HepG2 (cell line): ENCODE measurements around the gene FPGS. TPM values are rescaled to one million over a fixed set of nuclear protein-coding genes. Genes with fewer than 3 reads are reported as not detected.

ENCODE experiments used
- AHR ChIP-seq: IDR thresholded peaks from 2 replicates; pipeline ENCODE4 v1.6.1; 2018; ENCODE audit warnings: missing genetic modification reagents, missing compliant biosample characterization
- CREB1 ChIP-seq, 2 experiments: fragments of 450-650 bp in 1 of 2; IDR thresholded peaks; 2 replicates each; pipeline ENCODE4 v1.6.1; 2016 to 2017; ENCODE audit warnings: control low read depth in 1 of 2, mild to moderate bottlenecking in 1 of 2, missing compliant biosample characterization in 1 of 2, missing genetic modification characterization in 1 of 2
- CREM ChIP-seq, 2 experiments: sonication (generic) in 1 of 2; formaldehyde crosslinking in 1 of 2; IDR thresholded peaks; 2 replicates each; pipeline versions ENCODE4 v1.4.0 to v1.6.1; 2016 to 2020; ENCODE audit warnings: antibody characterized with exemption in 1 of 2, mild to moderate bottlenecking in 1 of 2, missing genetic modification reagents in 1 of 2
- FOXM1 ChIP-seq: sonication (generic); formaldehyde crosslinking; IDR thresholded peaks from 2 replicates; pipeline ENCODE4 v1.5.0; 2020; ENCODE audit warnings: missing genetic modification reagents
- HIC2 ChIP-seq: sonication (generic); formaldehyde crosslinking; IDR thresholded peaks from 2 replicates; pipeline ENCODE4 v1.9.0; 2022; ENCODE audit warnings: low read depth, missing genetic modification reagents
- HNF4G ChIP-seq, 2 experiments: sonication (generic) in 1 of 2; formaldehyde crosslinking in 1 of 2; IDR thresholded peaks; 2 replicates each; pipeline versions ENCODE4 v1.4.0 to v1.6.1; 2011 to 2020; ENCODE audit warnings: borderline replicate concordance in 2 of 2, low read depth in 2 of 2, mild to moderate bottlenecking in 2 of 2, low read length in 1 of 2, missing genetic modification reagents in 1 of 2, moderate library complexity in 1 of 2
- MXD3 ChIP-seq: IDR thresholded peaks from 2 replicates; pipeline ENCODE4 v1.6.1; 2016; ENCODE audit warnings: mild to moderate bottlenecking, missing biosample characterization, missing genetic modification reagents
- MYC ChIP-seq: sonication (generic); formaldehyde crosslinking; IDR thresholded peaks from 2 replicates; pipeline ENCODE4 v1.9.0; 2021; ENCODE audit warnings: missing genetic modification reagents, borderline replicate concordance
- NFATC3 ChIP-seq: sonication (generic); formaldehyde crosslinking; IDR thresholded peaks from 2 replicates; pipeline ENCODE4 v1.5.1; 2020; ENCODE audit warnings: mild to moderate bottlenecking, missing genetic modification reagents
- NFIC ChIP-seq: IDR thresholded peaks from 2 replicates; pipeline ENCODE4 v1.6.1; 2012; ENCODE audit warnings: mild to moderate bottlenecking, low read length, inconsistent platforms
- PRMT3 ChIP-seq: sonication (generic); formaldehyde crosslinking; IDR thresholded peaks from 2 replicates; pipeline ENCODE4 v1.8.1; 2022; ENCODE audit warnings: low read depth, mild to moderate bottlenecking, moderate library complexity, missing genetic modification reagents, borderline replicate concordance
- SAFB2 ChIP-seq: sonication (generic); formaldehyde crosslinking; IDR thresholded peaks from 2 replicates; pipeline ENCODE4 v1.5.1; 2020; ENCODE audit warnings: missing genetic modification reagents, low read depth, mild to moderate bottlenecking, borderline replicate concordance
- SETDB1 ChIP-seq: sonication (generic); formaldehyde crosslinking; IDR thresholded peaks from 2 replicates; pipeline ENCODE4 v1.5.1; 2020; ENCODE audit warnings: missing genetic modification reagents, mild to moderate bottlenecking, borderline replicate concordance
- TBP ChIP-seq: sonication (generic); formaldehyde crosslinking; IDR thresholded peaks from 2 replicates; pipeline ENCODE4 v1.5.0; 2020; ENCODE audit warnings: missing genetic modification reagents
- ZBTB1 ChIP-seq: sonication (generic); formaldehyde crosslinking; IDR thresholded peaks from 2 replicates; pipeline ENCODE4 v1.4.0; 2020; ENCODE audit warnings: missing genetic modification reagents, borderline replicate concordance
- ZBTB26 ChIP-seq: IDR thresholded peaks from 2 replicates; pipeline ENCODE4 v1.6.1; 2016; ENCODE audit warnings: missing compliant biosample characterization, missing genetic modification reagents, borderline replicate concordance
- ZBTB42 ChIP-seq: sonication (generic); formaldehyde crosslinking; IDR thresholded peaks from 2 replicates; pipeline ENCODE4 v1.5.0; 2020; ENCODE audit warnings: mild to moderate bottlenecking, missing genetic modification reagents
- ZKSCAN8 ChIP-seq: IDR thresholded peaks from 2 replicates; pipeline ENCODE4 v1.6.1; 2016; ENCODE audit warnings: borderline replicate concordance, missing genetic modification reagents, missing compliant biosample characterization
- ZMYM4 ChIP-seq: sonication (generic); formaldehyde crosslinking; IDR thresholded peaks from 2 replicates; pipeline ENCODE4 v1.8.1; 2023; ENCODE audit warnings: mild to moderate bottlenecking, missing genetic modification reagents
- ZNF33A ChIP-seq: sonication (generic); formaldehyde crosslinking; IDR thresholded peaks from 2 replicates; pipeline ENCODE4 v1.5.1; 2020; ENCODE audit warnings: missing genetic modification reagents, mild to moderate bottlenecking, moderate library complexity, borderline replicate concordance
- ZNF605 ChIP-seq: sonication (generic); formaldehyde crosslinking; IDR thresholded peaks from 2 replicates; pipeline ENCODE4 v1.8.0; 2022; ENCODE audit warnings: mild to moderate bottlenecking, missing genetic modification reagents
- ZNF720 ChIP-seq: sonication (generic); formaldehyde crosslinking; IDR thresholded peaks from 2 replicates; pipeline ENCODE4 v1.4.0; 2020; ENCODE audit warnings: missing genetic modification reagents
- ZNF768 ChIP-seq: sonication (generic); formaldehyde crosslinking; IDR thresholded peaks from 2 replicates; pipeline ENCODE4 v1.4.0; 2020; ENCODE audit warnings: missing genetic modification reagents
- ZNF780A ChIP-seq: sonication (generic); formaldehyde crosslinking; IDR thresholded peaks from 2 replicates; pipeline ENCODE4 v1.8.0; 2022; ENCODE audit warnings: mild to moderate bottlenecking, missing genetic modification reagents, moderate library complexity
- ZNF792 ChIP-seq: IDR thresholded peaks from 2 replicates; pipeline ENCODE4 v1.6.1; 2016
- ZNF839 ChIP-seq: sonication (generic); formaldehyde crosslinking; IDR thresholded peaks from 2 replicates; pipeline ENCODE4 v1.4.0; 2020; ENCODE audit warnings: missing genetic modification reagents, mild to moderate bottlenecking, borderline replicate concordance
- ZSCAN9 ChIP-seq: IDR thresholded peaks from 2 replicates; pipeline ENCODE4 v1.6.1; 2016; ENCODE audit warnings: borderline replicate concordance
- polyA plus RNA-seq, 8 experiments: library from polyadenylated mRNA; depleted of rRNA in 3 of 8; stranded (reverse) in 7 of 8; unstranded in 1 of 8; fragments of >200 nt; fragmentation: Illumina TruSeq in 4 of 8; extraction: Trizol in 4 of 8; gene quantifications; 2 replicates each; pipeline versions ENCODE4 v1.2.1 to v1.2.3, GENCODE V29; 2011 to 2016; ENCODE audit warnings: low read depth in 4 of 8, missing spikeins in 1 of 8, mixed read lengths in 1 of 8; ENCODE audit not compliant: insufficient read depth in 1 of 8
- total RNA-seq, 5 experiments: library from RNA; depleted of rRNA; stranded (reverse); fragments of >200 nt; fragmentation: Illumina TruSeq; extraction: Trizol; gene quantifications; 2 replicates each; pipeline ENCODE4 v1.2.3, GENCODE V29; 2016; ENCODE audit warnings: low read depth in 1 of 5

Gene FPGS
- total and polyA plus RNA-seq, 2 of the 13 experiments (the other 11 are each of a cell fraction or from before 2014, with no cell fraction given) = 35.6 to 36.8 TPM

- TF ChIP-seq MYC (CRISPR knock-in tag) = peak; percentile 34; the same call in 1 of the 2 replicates
- TF ChIP-seq HIC2 (CRISPR knock-in tag) = no peak
- no peak for TF ChIP-seq ZBTB42 (CRISPR knock-in tag)
- TF ChIP-seq SAFB2 (CRISPR knock-in tag) = no peak
- no peak for TF ChIP-seq CREM (IDR thresholded peaks at IDR 0.05)
- TF ChIP-seq CREM (CRISPR knock-in tag; IDR thresholded peaks at IDR 0.05) = no peak
- no peak for TF ChIP-seq PRMT3 (CRISPR knock-in tag)
- no peak for TF ChIP-seq ZNF720
- TF ChIP-seq NFATC3 (CRISPR knock-in tag) = no peak
- no peak for TF ChIP-seq ZNF839
- no peak for TF ChIP-seq ZNF780A
- no peak; the same call in 1 of the 2 replicates for TF ChIP-seq ZSCAN9
- no peak for TF ChIP-seq HNF4G (IDR thresholded peaks at IDR 0.05; ENCODE audit: borderline replicate concordance, low read depth, low read length)
- no peak for TF ChIP-seq HNF4G (CRISPR knock-in tag; IDR thresholded peaks at IDR 0.05; ENCODE audit: borderline replicate concordance, low read depth)
- no peak for TF ChIP-seq ZMYM4 (CRISPR knock-in tag)
- TF ChIP-seq ZNF33A (CRISPR knock-in tag) = no peak
- TF ChIP-seq AHR (CRISPR knock-in tag) = no peak
- no peak for TF ChIP-seq ZNF605
- peak; percentile 57 for TF ChIP-seq CREB1 (IDR thresholded peaks at IDR 0.05)
- no peak for TF ChIP-seq CREB1 (CRISPR knock-in tag; IDR thresholded peaks at IDR 0.05)
- no peak for TF ChIP-seq NFIC
- no peak for TF ChIP-seq MXD3 (CRISPR knock-in tag)
- peak; percentile 37; the same call in 1 of the 2 replicates for TF ChIP-seq ZNF768 (CRISPR knock-in tag)
- TF ChIP-seq TBP = no peak
- TF ChIP-seq ZBTB1 (CRISPR knock-in tag) = no peak
- TF ChIP-seq ZBTB26 (CRISPR knock-in tag) = no peak
- TF ChIP-seq ZNF792 (CRISPR knock-in tag) = no peak; the same call in 1 of the 2 replicates
- no peak for TF ChIP-seq ZKSCAN8
- TF ChIP-seq SETDB1 = no peak
- no peak for TF ChIP-seq FOXM1 (CRISPR knock-in tag)
Observed at GRCh38 chr9:127770905-127771569, 31.6 kb upstream of the FPGS start (continued).
